ENCODE measurements around the gene INSIG1.

The INSIG1 gene

DNA sequence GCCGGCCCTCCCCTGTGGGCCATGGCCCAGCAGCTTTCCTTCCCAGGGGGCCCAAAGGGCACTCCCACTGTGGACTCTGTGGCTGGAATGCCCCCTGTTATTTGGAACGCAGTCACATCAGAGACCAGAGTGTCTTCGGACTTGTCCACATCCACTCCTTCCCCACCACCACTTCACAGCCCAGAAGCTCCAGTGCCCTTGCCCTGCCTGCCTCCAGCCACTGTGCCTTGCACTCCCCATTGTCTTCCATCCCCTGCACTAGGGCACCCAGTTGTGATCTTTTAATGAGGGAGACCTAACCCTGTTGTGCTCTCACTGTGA lies 19.4 kb downstream of the INSIG1 start:
- no peak overlapping the region for H3K27ac ChIP-seq
- TF ChIP-seq, protein P1, sequence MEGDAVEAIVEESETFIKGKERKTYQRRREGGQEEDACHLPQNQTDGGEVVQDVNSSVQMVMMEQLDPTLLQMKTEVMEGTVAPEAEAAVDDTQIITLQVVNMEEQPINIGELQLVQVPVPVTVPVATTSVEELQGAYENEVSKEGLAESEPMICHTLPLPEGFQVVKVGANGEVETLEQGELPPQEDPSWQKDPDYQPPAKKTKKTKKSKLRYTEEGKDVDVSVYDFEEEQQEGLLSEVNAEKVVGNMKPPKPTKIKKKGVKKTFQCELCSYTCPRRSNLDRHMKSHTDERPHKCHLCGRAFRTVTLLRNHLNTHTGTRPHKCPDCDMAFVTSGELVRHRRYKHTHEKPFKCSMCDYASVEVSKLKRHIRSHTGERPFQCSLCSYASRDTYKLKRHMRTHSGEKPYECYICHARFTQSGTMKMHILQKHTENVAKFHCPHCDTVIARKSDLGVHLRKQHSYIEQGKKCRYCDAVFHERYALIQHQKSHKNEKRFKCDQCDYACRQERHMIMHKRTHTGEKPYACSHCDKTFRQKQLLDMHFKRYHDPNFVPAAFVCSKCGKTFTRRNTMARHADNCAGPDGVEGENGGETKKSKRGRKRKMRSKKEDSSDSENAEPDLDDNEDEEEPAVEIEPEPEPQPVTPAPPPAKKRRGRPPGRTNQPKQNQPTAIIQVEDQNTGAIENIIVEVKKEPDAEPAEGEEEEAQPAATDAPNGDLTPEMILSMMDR (IDR thresholded peaks at IDR 0.05), result no peak
- no peak for DNase-seq (ENCODE audit: low spot score)
- no peak overlapping the region for H3K4me3 ChIP-seq

DNA sequence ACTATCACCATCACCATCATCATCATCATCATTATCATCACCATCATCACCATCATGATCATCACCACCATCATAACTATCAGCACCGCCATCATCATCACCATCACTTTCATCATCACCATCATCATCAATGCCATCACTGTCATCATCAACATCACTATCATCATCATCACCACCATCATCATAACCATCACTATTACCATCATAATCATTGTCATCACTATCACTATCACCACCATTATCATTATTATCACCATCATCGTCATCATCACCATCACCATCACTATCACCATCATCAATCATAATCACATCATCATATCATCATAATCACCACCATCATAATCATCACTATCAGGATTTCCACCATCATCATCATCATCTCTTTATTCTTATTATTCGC lies 20.6 kb downstream of the INSIG1 start:
- no peak overlapping the region for H3K4me3 ChIP-seq
- TF ChIP-seq, protein P1 (IDR thresholded peaks at IDR 0.05), result no peak
- DNase-seq (ENCODE audit: low spot score), result no peak
- no peak overlapping the region for H3K27ac ChIP-seq

DNA sequence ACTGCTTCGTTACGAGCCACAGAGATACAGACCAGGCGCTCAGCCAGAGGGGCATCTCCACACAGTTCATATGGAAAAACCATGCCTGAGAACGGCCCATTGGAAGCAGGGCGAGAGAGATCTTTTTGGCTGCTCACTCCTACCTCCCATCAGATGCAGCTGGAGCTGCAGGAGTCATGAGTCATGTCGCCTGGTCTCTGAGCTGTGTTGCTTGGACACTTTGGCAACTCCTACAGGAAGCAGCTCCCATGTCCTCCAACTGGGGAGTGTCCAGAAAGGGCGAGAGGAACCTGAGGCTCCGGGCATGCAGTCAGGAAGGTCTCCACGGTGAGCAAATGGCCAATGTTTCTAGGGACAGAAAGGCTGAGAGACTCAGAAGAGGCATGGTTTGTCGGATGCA lies 24.9 kb downstream of the INSIG1 start:
- Histone ChIP-seq H3K4me3 (no peak overlapping the region), H3K27ac (no peak overlapping the region)
- TF ChIP-seq, protein P1 (IDR thresholded peaks at IDR 0.05), result no peak
- no peak for DNase-seq (ENCODE audit: low spot score)

GRCh38 chr7:155323001-155323638 lies 25.4 kb downstream of the INSIG1 start:
- no peak overlapping the region for H3K4me3 ChIP-seq
- TF ChIP-seq, protein P1 (IDR thresholded peaks at IDR 0.05), result no peak
- no peak overlapping the region for H3K27ac ChIP-seq
- DNase-seq (ENCODE audit: low spot score), result no peak

- no peak for DNase-seq (ENCODE audit: low spot score)
- Histone ChIP-seq H3K27ac (no peak overlapping the region), H3K4me3 (no peak overlapping the region)
- TF ChIP-seq, protein P1 (IDR thresholded peaks at IDR 0.05), result no peak
Observed at GRCh38 chr7:155324012-155324917, 26.6 kb downstream of the INSIG1 start.

DNA sequence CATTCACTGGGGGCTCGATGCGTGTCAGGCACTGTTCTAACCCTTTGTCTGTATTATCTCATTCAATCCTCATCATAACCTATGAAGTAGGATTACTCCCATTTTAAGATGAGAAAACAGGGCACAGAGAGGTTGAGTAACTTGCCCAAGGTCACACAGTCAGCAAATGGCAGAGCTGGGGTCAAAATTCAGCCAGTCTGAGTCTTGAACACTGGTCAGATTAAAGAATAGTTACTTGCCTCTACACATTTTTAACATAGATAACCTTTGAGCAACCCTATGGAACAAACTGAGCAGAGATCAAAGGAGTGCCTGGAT lies 27.2 kb downstream of the INSIG1 start:
- DNase-seq (ENCODE audit: low spot score), result no peak
- Histone ChIP-seq H3K27ac (no peak overlapping the region), H3K4me3 (no peak overlapping the region)
- TF ChIP-seq, protein P1 (IDR thresholded peaks at IDR 0.05), result no peak

GRCh38 chr7:155326385-155326784 lies 28.7 kb downstream of the INSIG1 start:
- TF ChIP-seq, protein P1 (IDR thresholded peaks at IDR 0.05), result no peak
- DNase-seq (ENCODE audit: low spot score), result no peak
- Histone ChIP-seq H3K4me3 (no peak overlapping the region), H3K27ac (no peak overlapping the region)
